HL-60 (cell line): ENCODE measurements around the gene SPI1.

Experiments
- DNase-seq, 2 experiments: peaks; one replicate each; pipeline ENCODE4 v3.0.0-alpha.2; 2010 to 2020; ENCODE audit warnings: low read depth in 1 of 2, low spot score in 1 of 2
- H3K27ac ChIP-seq: fragments of 250-450 bp; sonication (Bioruptor Pico); replicated peaks from 2 replicates; pipeline ENCODE4 v1.5.1; 2020; ENCODE audit warnings: mild to moderate bottlenecking, moderate library complexity
- H3K27me3 ChIP-seq: fragments of 250-450 bp; sonication (Bioruptor Pico); 2 replicates; pipeline ENCODE4 v1.5.1; 2021; ENCODE audit warnings: mild to moderate bottlenecking, moderate library complexity; ENCODE audit not compliant: insufficient read depth, poor library complexity, severe bottlenecking
- H3K4me3 ChIP-seq: replicated peaks from 2 replicates; pipeline ENCODE4 v1.5.1; 2011; ENCODE audit warnings: mild to moderate bottlenecking, control low read depth, low read length; ENCODE audit not compliant: insufficient read depth
- CTCF ChIP-seq: IDR thresholded peaks from one replicate; pipeline ENCODE4 v1.5.1; 2011; ENCODE audit warnings: low read length, control low read depth, inconsistent platforms; ENCODE audit not compliant: insufficient read depth
- GABPA ChIP-seq: IDR thresholded peaks from 2 replicates; pipeline ENCODE4 v1.6.1; 2012; ENCODE audit warnings: low read depth
- POLR2AphosphoS5 ChIP-seq: IDR thresholded peaks from 2 replicates; pipeline ENCODE4 v1.6.1; 2012; ENCODE audit warnings: low read depth
- REST ChIP-seq: IDR thresholded peaks from 2 replicates; pipeline ENCODE4 v1.6.1; 2012; ENCODE audit warnings: low read depth; ENCODE audit not compliant: insufficient replicate concordance
- SPI1 ChIP-seq: IDR thresholded peaks from 2 replicates; pipeline ENCODE4 v1.6.1; 2012; ENCODE audit warnings: low read depth, mild to moderate bottlenecking, borderline replicate concordance

The SPI1 gene

DNA sequence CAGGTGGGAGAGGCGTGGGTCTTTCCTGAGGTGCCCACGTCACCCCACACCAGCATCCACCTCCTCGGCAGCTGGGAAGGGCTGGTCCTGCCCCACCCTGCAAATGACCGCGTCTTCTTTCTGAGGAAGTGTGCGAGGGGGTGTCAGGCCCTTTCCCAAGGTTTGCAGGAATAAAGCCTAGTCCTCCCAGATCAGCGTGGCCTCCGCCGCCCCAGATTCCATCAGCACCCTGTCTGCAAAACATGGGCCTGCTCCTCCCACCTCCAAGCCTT lies 15.6 kb upstream of the SPI1 start:
- TF ChIP-seq REST (no peak), SPI1 (peak; percentile 42; the same call in 1 of the 2 replicates), GABPA (no peak), CTCF (no peak), POLR2AphosphoS5 (peak; percentile 0; the same call in 1 of the 2 replicates)
- Histone ChIP-seq H3K27ac (peak overlapping the region; percentile 100), H3K4me3 (peak overlapping the region; percentile 29), H3K27me3 (no peaks in the 10 kb centered on the region)
- DNase-seq = peak in 1 of 2 experiments; percentile 75

GRCh38 chr11:47393163-47394049 lies 15.1 kb upstream of the SPI1 start:
- Histone ChIP-seq H3K27ac (peak overlapping the region; percentile 100), H3K27me3 (no peaks in the 10 kb centered on the region), H3K4me3 (peak overlapping the region; percentile 29)
- peak; percentile 65 to 80 for DNase-seq
- TF ChIP-seq GABPA (no peak), REST (peak; percentile 39), POLR2AphosphoS5 (peak; percentile 62; the same call in 1 of the 2 replicates), SPI1 (peak; percentile 72), CTCF (no peak)

GRCh38 chr11:47392546-47393162 lies 14.3 kb upstream of the SPI1 start:
- Histone ChIP-seq H3K4me3 (no peak overlapping the region), H3K27ac (peak overlapping the region; percentile 100), H3K27me3 (no peaks in the 10 kb centered on the region)
- DNase-seq = no peak
- TF ChIP-seq GABPA (no peak), POLR2AphosphoS5 (no peak), REST (no peak), CTCF (no peak), SPI1 (no peak)
